GM12872 (cell line): ENCODE data around the gene C11orf42.

Experiments
- TF ChIP-seq, protein P1 (sequence below): IDR thresholded peaks from 3 replicates; pipeline ENCODE4 v1.5.1; 2011; ENCODE audit warnings: low read depth, mild to moderate bottlenecking, low read length, moderate library complexity; ENCODE audit not compliant: insufficient read depth

Gene C11orf42

DNA sequence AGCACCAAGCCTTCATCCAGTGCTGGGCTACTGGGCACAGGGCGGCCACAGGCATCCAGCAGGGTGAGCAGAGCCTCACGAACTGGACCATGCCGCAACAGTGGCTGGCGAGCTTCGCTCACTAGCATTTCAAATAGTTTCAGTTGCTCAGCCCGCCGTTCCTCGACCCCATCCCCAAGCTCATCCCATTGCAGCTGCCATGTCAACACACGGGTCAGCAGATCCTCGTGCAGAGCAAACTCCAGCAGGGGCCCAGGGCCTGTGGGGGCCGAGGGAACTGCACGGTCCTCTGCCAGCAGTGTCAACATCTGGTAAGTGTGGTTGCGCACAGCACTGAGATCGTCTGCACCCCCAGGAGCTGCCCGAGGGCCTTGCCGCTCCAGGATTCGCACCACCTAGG, 18.5 kb downstream of the C11orf42 start:
- TF ChIP-seq, protein P1, sequence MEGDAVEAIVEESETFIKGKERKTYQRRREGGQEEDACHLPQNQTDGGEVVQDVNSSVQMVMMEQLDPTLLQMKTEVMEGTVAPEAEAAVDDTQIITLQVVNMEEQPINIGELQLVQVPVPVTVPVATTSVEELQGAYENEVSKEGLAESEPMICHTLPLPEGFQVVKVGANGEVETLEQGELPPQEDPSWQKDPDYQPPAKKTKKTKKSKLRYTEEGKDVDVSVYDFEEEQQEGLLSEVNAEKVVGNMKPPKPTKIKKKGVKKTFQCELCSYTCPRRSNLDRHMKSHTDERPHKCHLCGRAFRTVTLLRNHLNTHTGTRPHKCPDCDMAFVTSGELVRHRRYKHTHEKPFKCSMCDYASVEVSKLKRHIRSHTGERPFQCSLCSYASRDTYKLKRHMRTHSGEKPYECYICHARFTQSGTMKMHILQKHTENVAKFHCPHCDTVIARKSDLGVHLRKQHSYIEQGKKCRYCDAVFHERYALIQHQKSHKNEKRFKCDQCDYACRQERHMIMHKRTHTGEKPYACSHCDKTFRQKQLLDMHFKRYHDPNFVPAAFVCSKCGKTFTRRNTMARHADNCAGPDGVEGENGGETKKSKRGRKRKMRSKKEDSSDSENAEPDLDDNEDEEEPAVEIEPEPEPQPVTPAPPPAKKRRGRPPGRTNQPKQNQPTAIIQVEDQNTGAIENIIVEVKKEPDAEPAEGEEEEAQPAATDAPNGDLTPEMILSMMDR, result no peak

DNA sequence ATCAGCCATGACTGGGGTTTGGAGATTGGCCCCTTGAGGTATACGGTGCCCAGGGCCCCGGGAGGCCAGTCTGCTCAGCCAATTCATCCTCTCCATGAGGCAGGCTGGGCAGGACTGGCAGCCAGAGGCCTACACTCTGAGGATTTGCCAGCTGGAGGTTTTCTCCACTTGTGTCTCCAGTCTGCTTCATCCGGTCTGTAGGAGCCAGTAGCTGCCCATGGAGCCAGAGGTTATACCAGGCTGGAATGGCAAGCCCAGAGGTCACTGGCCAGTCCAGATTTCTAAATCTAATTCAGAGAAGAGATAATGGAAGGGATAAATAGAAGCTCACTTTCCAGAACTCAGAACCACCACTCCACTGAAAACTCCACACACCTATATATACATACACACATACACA, 19.1 kb downstream of the C11orf42 start:
- TF ChIP-seq, protein P1, result no peak

DNA sequence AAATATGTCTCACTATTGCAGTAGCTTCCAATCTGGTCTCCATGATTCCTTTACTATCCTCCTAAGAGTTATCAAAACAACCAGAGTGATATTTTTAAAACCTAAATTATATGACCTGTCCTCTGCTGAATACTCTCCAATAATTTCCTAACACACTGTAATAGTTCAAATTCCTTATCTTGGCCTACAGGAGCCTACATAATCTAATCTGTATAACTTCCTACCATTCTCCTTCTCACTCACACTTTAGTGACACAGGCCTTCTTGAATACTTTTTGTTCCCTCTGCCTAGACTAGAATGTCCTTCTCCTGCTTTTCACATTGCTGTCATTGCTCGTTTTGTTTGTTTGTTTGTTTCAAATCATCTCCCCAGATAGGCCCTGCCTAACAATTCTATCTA, 19.7 kb downstream of the C11orf42 start:
- TF ChIP-seq, protein P1, result no peak

DNA sequence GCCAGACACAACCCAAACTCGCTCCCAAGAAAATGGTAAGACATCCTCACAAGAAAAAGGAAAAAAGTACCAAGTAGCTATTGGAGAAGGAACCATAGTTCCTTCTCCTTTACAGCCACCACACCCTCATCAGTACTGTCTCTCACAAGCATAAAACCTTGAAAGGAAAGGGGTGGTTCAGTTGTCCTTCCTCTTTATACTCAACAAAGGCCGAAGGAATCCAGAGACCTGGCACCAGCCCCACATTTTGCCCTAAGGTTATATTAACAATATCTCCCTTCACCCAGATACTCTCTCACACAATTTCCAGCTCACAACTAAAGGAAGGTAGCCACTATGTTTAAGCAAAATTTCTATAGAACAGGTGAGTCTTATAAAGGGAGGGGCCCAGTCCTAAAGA, 20.5 kb downstream of the C11orf42 start:
- TF ChIP-seq, protein P1, result no peak

DNA sequence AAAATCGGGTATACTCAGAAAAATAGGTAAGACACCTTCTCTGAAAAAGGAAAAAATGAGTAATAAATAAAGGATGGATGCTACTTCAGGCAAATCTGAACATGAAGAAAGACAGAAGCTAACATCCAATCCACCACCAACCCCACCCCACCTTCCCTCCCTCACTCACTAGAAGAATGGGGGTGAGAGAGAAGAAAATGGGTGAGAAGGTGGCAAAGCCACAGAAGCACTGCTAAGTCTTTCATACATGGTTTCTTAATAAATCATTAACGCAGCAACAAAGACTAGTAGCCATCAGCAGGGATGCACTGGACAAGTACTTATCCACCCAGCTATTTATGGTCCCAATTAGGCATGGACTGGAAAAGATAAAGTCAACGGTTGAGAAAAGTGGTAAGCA, 23.2 kb downstream of the C11orf42 start:
- TF ChIP-seq, protein P1, result no peak

DNA sequence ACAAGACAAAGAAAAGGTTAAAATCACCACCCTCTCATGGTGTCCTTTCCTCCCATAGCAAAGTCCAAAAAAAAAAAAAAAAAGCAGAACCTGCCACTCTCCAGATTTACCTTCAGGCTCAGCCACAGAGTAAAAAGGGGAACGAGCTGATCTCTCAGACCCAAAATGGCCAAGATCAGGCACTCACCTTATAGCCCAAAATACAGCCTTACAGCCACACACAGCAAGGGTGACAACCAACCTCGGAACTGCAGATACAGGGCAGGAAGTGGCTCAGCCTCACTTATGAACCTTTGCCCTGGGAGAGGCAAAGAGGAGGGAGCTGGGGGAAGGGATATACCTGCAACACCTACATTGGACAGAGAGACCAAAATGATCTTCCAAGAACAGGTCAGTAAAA, 24.6 kb downstream of the C11orf42 start:
- TF ChIP-seq, protein P1, result no peak

DNA sequence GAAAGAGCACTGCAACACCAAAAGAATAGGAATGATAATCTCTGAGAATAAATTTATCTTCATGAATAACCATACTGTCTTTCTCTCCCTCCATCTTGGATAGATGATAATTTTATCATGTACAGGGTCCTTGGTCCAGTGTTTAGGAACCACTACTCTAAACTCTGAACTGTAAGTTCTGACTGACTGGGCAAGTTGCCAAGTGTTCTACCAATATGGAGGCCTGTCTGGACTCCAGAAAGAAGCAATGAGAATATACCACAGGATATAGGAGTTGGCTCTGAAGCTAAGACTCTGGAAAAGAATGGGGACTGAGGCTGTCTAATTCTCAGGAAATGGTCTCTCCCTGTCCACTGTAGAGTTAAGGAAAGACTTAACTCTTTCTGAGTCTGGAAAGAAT, 27.5 kb downstream of the C11orf42 start:
- TF ChIP-seq, protein P1, result no peak

DNA sequence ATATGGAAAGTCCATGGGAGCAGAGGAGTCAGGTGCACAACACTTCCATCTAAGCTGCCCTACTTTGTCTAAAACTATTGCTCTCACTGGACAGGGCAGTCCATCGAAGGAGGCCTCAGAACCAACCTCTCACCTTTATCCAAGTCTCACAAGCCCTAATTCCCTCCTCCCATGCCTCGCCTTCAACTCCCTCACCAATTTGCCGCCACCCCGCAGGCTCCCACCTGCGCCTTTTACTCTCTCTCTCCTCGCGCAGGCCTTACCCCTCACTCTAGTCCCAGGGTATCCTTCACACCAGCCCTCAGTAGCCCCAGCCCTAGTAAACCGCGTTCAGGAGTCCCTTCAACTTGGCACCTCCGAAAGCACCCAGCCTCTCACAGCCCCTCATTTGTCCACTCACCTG, 28.6 kb downstream of the C11orf42 start:
- TF ChIP-seq, protein P1, result no peak
